IMR-90 (cell line): Measurements from ENCODE around the gene ARRDC5. TPM values are rescaled to one million over a fixed set of nuclear protein-coding genes. Genes with fewer than 3 reads are reported as not detected.

ENCODE experiments used
- ATAC-seq: fragments of 200-7000 bp; cut with Tn5 transposase; 2 replicates; pipeline ENCODE4 v1.9.1; 2020; ENCODE audit warnings: low read depth, mild to moderate bottlenecking, moderate library complexity
- BruUV-seq: library from RNA; stranded (reverse); fragments of 400-500 nt; replicated peaks from 2 replicates; lab custom pipeline; 2021; lab: Mats Ljungman, UMichigan
- CTCF ChIA-PET: fragments of 300-600 bp; formaldehyde crosslinking; extraction: SDS; loops from one replicate; lab custom pipeline; 2021; ENCODE audit warnings: antibody characterized with exemption; lab: Yijun Ruan, JAX
- POLR2A ChIA-PET: fragments of 300-600 bp; sonication (Branson Sonifier 250); formaldehyde crosslinking; loops from one replicate; lab custom pipeline; 2022; ENCODE audit warnings: antibody characterized with exemption; ENCODE audit not compliant: unreplicated experiment; lab: Charles Lee
- DNase-seq: peaks from one replicate; pipeline ENCODE4 v3.0.0; 2013
- H2AFZ ChIP-seq: replicated peaks from 2 replicates; pipeline ENCODE3; 2013; ENCODE audit warnings: low read length, mild to moderate bottlenecking; ENCODE audit not compliant: poor library complexity
- H2AK5ac ChIP-seq: 2 replicates; pipeline ENCODE4 v1.6.1; 2013; ENCODE audit warnings: low read depth, low read length, inconsistent platforms
- H2AK9ac ChIP-seq: replicated peaks from 2 replicates; pipeline ENCODE3; 2013; ENCODE audit warnings: mild to moderate bottlenecking, low read depth, low read length, moderate library complexity; ENCODE audit not compliant: poor library complexity
- H2BK120ac ChIP-seq: 2 replicates; pipeline ENCODE4 v1.6.1; 2013; ENCODE audit warnings: low read depth, low read length, inconsistent platforms
- H2BK15ac ChIP-seq: 3 replicates; pipeline ENCODE4 v1.6.1; 2013; ENCODE audit warnings: low read depth, low read length, inconsistent platforms
- H2BK20ac ChIP-seq: 2 replicates; pipeline ENCODE4 v1.6.1; 2013; ENCODE audit warnings: low read depth, mild to moderate bottlenecking, inconsistent platforms, low read length, moderate library complexity
- H2BK5ac ChIP-seq: 2 replicates; pipeline ENCODE4 v1.6.1; 2013; ENCODE audit warnings: mild to moderate bottlenecking, low read depth, low read length, inconsistent platforms; ENCODE audit not compliant: poor library complexity, severe bottlenecking
- H3K14ac ChIP-seq: replicated peaks from 2 replicates; pipeline ENCODE4 v1.6.1; 2013; ENCODE audit warnings: low read depth, low read length, inconsistent platforms
- H3K18ac ChIP-seq: 2 replicates; pipeline ENCODE4 v1.6.1; 2013; ENCODE audit warnings: low read depth, low read length, control low read depth
- H3K23ac ChIP-seq: 2 replicates; pipeline ENCODE4 v1.6.1; 2013; ENCODE audit warnings: low read depth, low read length, inconsistent platforms
- H3K27ac ChIP-seq: 2 replicates; pipeline ENCODE4 v1.5.1; 2013; ENCODE audit warnings: mild to moderate bottlenecking, control low read depth, low read length; ENCODE audit not compliant: insufficient read depth
- H3K27me3 ChIP-seq: 2 replicates; pipeline ENCODE4 v1.6.1; 2013; ENCODE audit warnings: low read length; ENCODE audit not compliant: control insufficient read depth, insufficient read depth
- H3K36me3 ChIP-seq: 2 replicates; pipeline ENCODE4 v1.6.1; 2013; ENCODE audit warnings: low read length, mixed read lengths; ENCODE audit not compliant: control insufficient read depth, insufficient read depth
- H3K4ac ChIP-seq: 2 replicates; pipeline ENCODE4 v1.6.1; 2013; ENCODE audit warnings: low read depth, low read length, inconsistent platforms
- H3K4me1 ChIP-seq: 2 replicates; pipeline ENCODE4 v1.6.1; 2013; ENCODE audit warnings: low read length, mixed read lengths; ENCODE audit not compliant: control insufficient read depth, insufficient read depth
- H3K4me2 ChIP-seq: 2 replicates; pipeline ENCODE4 v1.6.1; 2013; ENCODE audit warnings: low read depth, mild to moderate bottlenecking, control low read depth, low read length, moderate library complexity
- H3K4me3 ChIP-seq: 2 replicates; pipeline ENCODE4 v1.5.1; 2013; ENCODE audit warnings: low read depth, mild to moderate bottlenecking, control low read depth, low read length, moderate library complexity; ENCODE audit not compliant: insufficient read depth
- H3K56ac ChIP-seq: 2 replicates; pipeline ENCODE4 v1.6.1; 2013; ENCODE audit warnings: low read length, inconsistent platforms; ENCODE audit not compliant: insufficient read depth; ENCODE audit errors: extremely low read depth
- H3K79me1 ChIP-seq, 2 experiments: 2 replicates each; pipeline ENCODE4 v1.6.1; 2013; ENCODE audit warnings: low read length in 2 of 2, inconsistent platforms in 1 of 2, low read depth in 1 of 2
- H3K9ac ChIP-seq: 2 replicates; pipeline ENCODE4 v1.6.1; 2013; ENCODE audit warnings: low read depth, low read length, control low read depth
- H3K9me1 ChIP-seq: 2 replicates; pipeline ENCODE4 v1.6.1; 2013; ENCODE audit warnings: low read length, inconsistent platforms; ENCODE audit not compliant: insufficient read depth
- H3K9me3 ChIP-seq: 2 replicates; pipeline ENCODE4 v1.6.1; 2013; ENCODE audit warnings: low read length; ENCODE audit not compliant: control insufficient read depth, insufficient read depth
- H4K20me1 ChIP-seq: 2 replicates; pipeline ENCODE4 v1.6.1; 2013; ENCODE audit warnings: low read length, inconsistent platforms; ENCODE audit not compliant: insufficient read depth
- H4K5ac ChIP-seq: 2 replicates; pipeline ENCODE4 v1.6.1; 2013; ENCODE audit warnings: mild to moderate bottlenecking, low read depth, low read length, control low read depth
- H4K8ac ChIP-seq, 2 experiments: 2 replicates each; pipeline ENCODE4 v1.6.1; 2013; ENCODE audit warnings: low read depth in 2 of 2, low read length in 2 of 2, control low read depth in 1 of 2, inconsistent platforms in 1 of 2
- H4K91ac ChIP-seq: 2 replicates; pipeline ENCODE4 v1.6.1; 2013; ENCODE audit warnings: low read depth, low read length, inconsistent platforms; ENCODE audit not compliant: insufficient read depth
- MAZ ChIP-seq: IDR thresholded peaks from 2 replicates; pipeline ENCODE4 v1.6.1; 2012; ENCODE audit warnings: low read depth, mild to moderate bottlenecking, low read length, improper control_type of control experiment, moderate library complexity, borderline replicate concordance
- MXI1 ChIP-seq: IDR thresholded peaks from 2 replicates; pipeline ENCODE4 v1.6.1; 2012; ENCODE audit warnings: low read depth, mild to moderate bottlenecking, low read length, moderate library complexity, borderline replicate concordance
- NFE2L2 ChIP-seq: fragments of 150-350 bp; IDR thresholded peaks from 2 replicates; pipeline ENCODE4 v1.6.1; 2016; ENCODE audit warnings: low read depth, mild to moderate bottlenecking, low read length
- RAD21 ChIP-seq: IDR thresholded peaks from 2 replicates; pipeline ENCODE4 v1.6.1; 2012; ENCODE audit warnings: low read length, improper control_type of control experiment
- WGBS, 2 experiments: methylation state at CpG; one replicate each; pipeline versions ENCODE4 v1.1.5 to v1.1.7; 2013; ENCODE audit warnings: missing lambda C conversion rate in 2 of 2; ENCODE audit not compliant: insufficient read length in 1 of 2; ENCODE audit errors: extremely low coverage in 2 of 2; 5-methylcytosine and 5-hydroxymethylcytosine counted together
- dilution Hi-C: fragments of 300-500 bp; cut with HindIII; formaldehyde crosslinking; loops from one replicate; pipeline ENCODE4 v1.14.3; 2018; ENCODE audit warnings: low sequenced_read_pairs; ENCODE audit not compliant: unreplicated experiment
- in situ Hi-C: fragments of 300-500 bp; cut with MboI; formaldehyde crosslinking; loops from 3 replicates; pipeline ENCODE4 v1.14.3; 2019; ENCODE audit warnings: low sequenced_read_pairs, inconsistent platforms, mixed read lengths
- intact Hi-C: fragments of 100-400 bp; cut with micrococcal nuclease; formaldehyde crosslinking; loops from 2 replicates; pipeline ENCODE4 v1.10.0; 2022
- polyA plus RNA-seq, 3 experiments: library from polyadenylated mRNA; depleted of rRNA; stranded (reverse); fragments of >200 nt; gene quantifications; 2 replicates each; pipeline ENCODE4 v1.2.3, GENCODE V29; 2012; ENCODE audit warnings: low replicate concordance in 1 of 3
- total RNA-seq: library from RNA; depleted of rRNA; stranded (reverse); fragments of >200 nt; gene quantifications from 2 replicates; pipeline ENCODE4 v1.2.3, GENCODE V29; 2012

The ARRDC5 gene
- total and polyA plus RNA-seq, 2 of the 4 experiments (the other 2 are of a cell fraction) = not detected

GRCh38 chr19:4909897-4910593 is 7.3 kb upstream of the ARRDC5 start:
- no TSS peak for BruUV-seq
- peaks cover 16% of the 10 kb centered on the region for H4K20me1 ChIP-seq
- H2AK9ac ChIP-seq = peak overlapping the region; percentile 98
- H2BK15ac ChIP-seq = peak overlapping the region; percentile 75; the same call in 2 of the 3 replicates
- ATAC-seq (peak; percentile 79), DNase-seq (peak; percentile 79)
- peak overlapping the region; percentile 96 for H2AFZ ChIP-seq
- peaks cover 7% of the 10 kb centered on the region; the same call in 1 of the 2 replicates for H3K9me1 ChIP-seq
- peaks cover 28% of the 10 kb centered on the region for H3K4me1 ChIP-seq
- H2AK5ac ChIP-seq = peak overlapping the region; percentile 95
- H3K27ac ChIP-seq = peak overlapping the region; percentile 91
- dilution Hi-C loops = no loop called here
- peak overlapping the region; percentile 56 for H3K18ac ChIP-seq
- intact Hi-C loops = loop anchor here (1.0 to 2.0 kb wide), 3 partner anchors 59 to 178 kb away; partner anchors contain the start of gene KDM4B
- no peaks in the 10 kb centered on the region for H3K9me3 ChIP-seq
- in situ Hi-C loops = loop anchor here (5.0 kb wide), 2 partner anchors 38 to 103 kb away; no protein-coding TSS in a partner anchor
- H3K14ac ChIP-seq = peak overlapping the region; percentile 90
- H2BK5ac ChIP-seq = peak overlapping the region; percentile 93
- H2BK20ac ChIP-seq = peak overlapping the region; percentile 82
- H3K56ac ChIP-seq = peak overlapping the region; percentile 94
- H3K4me3 ChIP-seq = peak overlapping the region; percentile 87
- H3K4ac ChIP-seq = peak overlapping the region; percentile 98
- peak overlapping the region; percentile 74 for H4K5ac ChIP-seq
- H4K91ac ChIP-seq = peak overlapping the region; percentile 92
- ChIA-PET POLR2A (interaction anchor here (2.3 kb wide), 1 partner anchor 100 kb away, joined by 8 read pairs; no protein-coding TSS in a partner anchor), CTCF (no interaction called here)
- H3K9ac ChIP-seq = peak overlapping the region; percentile 85
- no peaks in the 10 kb centered on the region for H3K27me3 ChIP-seq
- peak overlapping the region; percentile 67 for H3K4me2 ChIP-seq
- peaks cover 0 to 42% of the 10 kb centered on the region in 2 experiments; a peak in 2 of 4 replicates for H3K79me1 ChIP-seq
- H2BK120ac ChIP-seq = peak overlapping the region; percentile 94
- H3K36me3 ChIP-seq = no peaks in the 10 kb centered on the region; the same call in 1 of the 2 replicates
- WGBS, 2 experiments = 2% methylated on average over 25 of the region's 85 CpGs; no CpG with 5 or more reads in 1 of the 2 experiments
- peak overlapping the region; percentile 82 to 96 for H4K8ac ChIP-seq
- H3K23ac ChIP-seq = peak overlapping the region; percentile 99
- no peak for TF ChIP-seq NFE2L2
- peak; percentile 84 for TF ChIP-seq MAZ
- peak; percentile 88 for TF ChIP-seq MXI1
- TF ChIP-seq RAD21 = no peak
